Gastrocnemius medialis (tissue), 4 donors: ENCODE results near the gene ERICH6B.

Source experiments
- POLR2A ChIP-seq, 2 donors: fragments of 450-650 bp; IDR thresholded peaks; one replicate each; pipeline ENCODE4 v1.6.1; 2017; ENCODE audit warnings: antibody characterized with exemption in 2 of 2, mild to moderate bottlenecking in 2 of 2, moderate library complexity in 2 of 2
- TF ChIP-seq, protein P1 (sequence below), 5 experiments: fragments of 450-650 bp in 3 of 5; fragments of 200-600 bp in 2 of 5; sonication (generic) in 2 of 5; IDR thresholded peaks in 4 of 5; conservative IDR thresholded peaks in 1 of 5; 1 replicate in 4 of 5; 2 replicates in 1 of 5; pipeline ENCODE4 v1.5.1; 2016 to 2019; ENCODE audit warnings: antibody characterized with exemption in 5 of 5, mild to moderate bottlenecking in 3 of 5, moderate library complexity in 3 of 5

GRCh38 chr13:45492538-45492937 is 123.0 kb downstream of the ERICH6B start:
- TF ChIP-seq, protein P1, sequence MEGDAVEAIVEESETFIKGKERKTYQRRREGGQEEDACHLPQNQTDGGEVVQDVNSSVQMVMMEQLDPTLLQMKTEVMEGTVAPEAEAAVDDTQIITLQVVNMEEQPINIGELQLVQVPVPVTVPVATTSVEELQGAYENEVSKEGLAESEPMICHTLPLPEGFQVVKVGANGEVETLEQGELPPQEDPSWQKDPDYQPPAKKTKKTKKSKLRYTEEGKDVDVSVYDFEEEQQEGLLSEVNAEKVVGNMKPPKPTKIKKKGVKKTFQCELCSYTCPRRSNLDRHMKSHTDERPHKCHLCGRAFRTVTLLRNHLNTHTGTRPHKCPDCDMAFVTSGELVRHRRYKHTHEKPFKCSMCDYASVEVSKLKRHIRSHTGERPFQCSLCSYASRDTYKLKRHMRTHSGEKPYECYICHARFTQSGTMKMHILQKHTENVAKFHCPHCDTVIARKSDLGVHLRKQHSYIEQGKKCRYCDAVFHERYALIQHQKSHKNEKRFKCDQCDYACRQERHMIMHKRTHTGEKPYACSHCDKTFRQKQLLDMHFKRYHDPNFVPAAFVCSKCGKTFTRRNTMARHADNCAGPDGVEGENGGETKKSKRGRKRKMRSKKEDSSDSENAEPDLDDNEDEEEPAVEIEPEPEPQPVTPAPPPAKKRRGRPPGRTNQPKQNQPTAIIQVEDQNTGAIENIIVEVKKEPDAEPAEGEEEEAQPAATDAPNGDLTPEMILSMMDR (IDR thresholded peaks at IDR 0.05 in 4 of 5, conservative IDR thresholded peaks at IDR 0.05 in 1 of 5) = no peak
- TF ChIP-seq POLR2A (IDR thresholded peaks at IDR 0.05) = no peak
